Neural cell (in vitro differentiated cells): Measurements from ENCODE around the gene TRPV2.

ENCODE experiments used
- CTCF ChIP-seq: fragments of 450-650 bp; IDR thresholded peaks from 2 replicates; pipeline ENCODE4 v1.5.1; 2014; ENCODE audit warnings: antibody characterized with exemption, mild to moderate bottlenecking, moderate library complexity; ENCODE audit not compliant: poor library complexity, severe bottlenecking
- EZH2 ChIP-seq: fragments of 200-600, 300-800 bp; shearing (Covaris generic), sonication (generic); IDR thresholded peaks from 2 replicates; pipeline ENCODE4 v1.6.1; 2014; ENCODE audit warnings: antibody characterized with exemption, low read length, borderline replicate concordance, mild to moderate bottlenecking; ENCODE audit not compliant: insufficient read depth, poor library complexity, severe bottlenecking
- POLR2AphosphoS5 ChIP-seq: IDR thresholded peaks from 2 replicates; pipeline ENCODE4 v1.6.1; 2012
- RAD21 ChIP-seq: fragments of 450-650 bp; conservative IDR thresholded peaks from 2 replicates; pipeline ENCODE4 v1.6.1; 2014; ENCODE audit warnings: antibody characterized with exemption, mild to moderate bottlenecking, moderate library complexity

- TF ChIP-seq CTCF = no peak
- no peak for TF ChIP-seq RAD21
- no peak for TF ChIP-seq POLR2AphosphoS5
- TF ChIP-seq EZH2 = no peak
Measured at GRCh38 chr17:16463358-16464302, 48.3 kb downstream of the TRPV2 start.
